OCI-LY3 (cell line): ENCODE data around the gene FBXO42.
"Not testable (repeated sequence)": the region's sequence is repeated elsewhere in the genome, so short reads cannot be mapped to it uniquely, and the experiment has no call there.

ENCODE experiments used
- H2AFZ ChIP-seq: fragments of 200-600, 300-600 bp; shearing (Covaris generic); 2 replicates; pipeline ENCODE4 v1.6.0; 2014; ENCODE audit warnings: antibody characterized with exemption, low read depth, low read length
- H3K27ac ChIP-seq: fragments of 200-600, 300-600 bp; sonication (generic); 2 replicates; pipeline ENCODE4 v1.5.1; 2014; ENCODE audit warnings: mild to moderate bottlenecking, low read length, moderate library complexity, mixed read lengths
- H3K27me3 ChIP-seq: fragments of 200-600, 300-600 bp; sonication (generic); 2 replicates; pipeline ENCODE4 v1.6.1; 2014; ENCODE audit warnings: low read depth, low read length, mixed read lengths
- H3K36me3 ChIP-seq: fragments of 200-600, 300-600 bp; sonication (generic); replicated peaks from 2 replicates; pipeline ENCODE3; 2014; ENCODE audit warnings: low read depth, low read length, mixed read lengths
- H3K4me1 ChIP-seq: fragments of 300-600, 200-600 bp; sonication (generic); 2 replicates; pipeline ENCODE4 v1.6.1; 2014; ENCODE audit warnings: low read length, mixed read lengths
- H3K4me2 ChIP-seq: fragments of 200-600, 300-600 bp; sonication (generic); 2 replicates; pipeline ENCODE4 v1.6.1; 2014; ENCODE audit warnings: low read length, mixed read lengths
- H3K4me3 ChIP-seq: fragments of 300-600, 200-600 bp; sonication (generic); 2 replicates; pipeline ENCODE4 v1.5.1; 2014; ENCODE audit warnings: antibody characterized with exemption, mild to moderate bottlenecking, low read length, moderate library complexity
- H3K79me2 ChIP-seq: fragments of 300-600, 200-600 bp; shearing (Covaris generic); 2 replicates; pipeline ENCODE4 v1.6.1; 2014; ENCODE audit warnings: mild to moderate bottlenecking, low read length, mixed read lengths
- H3K9ac ChIP-seq: fragments of 300-600, 200-600 bp; shearing (Covaris generic); 2 replicates; pipeline ENCODE4 v1.6.0; 2014; ENCODE audit warnings: mild to moderate bottlenecking, low read length, moderate library complexity
- H3K9me3 ChIP-seq: fragments of 200-600, 300-600 bp; shearing (Covaris generic); 2 replicates; pipeline ENCODE4 v1.6.1; 2014; ENCODE audit warnings: low read length, mixed read lengths; ENCODE audit not compliant: insufficient read depth
- H4K20me1 ChIP-seq: fragments of 200-600, 300-600 bp; sonication (generic); 2 replicates; pipeline ENCODE4 v1.6.1; 2016; ENCODE audit warnings: low read length, mixed read lengths; ENCODE audit not compliant: insufficient read depth
- CTCF ChIP-seq: fragments of 200-600, 300-600 bp; sonication (generic); IDR thresholded peaks from 2 replicates; pipeline ENCODE4 v1.5.1; 2014; ENCODE audit warnings: antibody characterized with exemption, low read length, low read depth
- EZH2phosphoT487 ChIP-seq: fragments of 200-600 bp; shearing (Covaris generic); IDR thresholded peaks from 2 replicates; pipeline ENCODE4 v1.6.1; 2018; ENCODE audit warnings: antibody characterized with exemption, mixed run types, low read depth

FBXO42 gene

GRCh38 chr1:16257968-16258367 lies 94.3 kb downstream of the FBXO42 start:
- H3K9ac ChIP-seq, result no peak overlapping the region
- H3K27me3 ChIP-seq, result no peaks in the 10 kb centered on the region
- H3K4me1 ChIP-seq, result no peaks in the 10 kb centered on the region
- TF ChIP-seq EZH2phosphoT487 (no peak), CTCF (no peak)
- H4K20me1 ChIP-seq, result no peaks in the 10 kb centered on the region
- H3K4me3 ChIP-seq, result no peak overlapping the region
- peaks cover 20% of the 10 kb centered on the region for H3K36me3 ChIP-seq
- H3K27ac ChIP-seq, result no peak overlapping the region
- H2AFZ ChIP-seq, result no peak overlapping the region
- no peaks in the 10 kb centered on the region for H3K9me3 ChIP-seq
- no peak overlapping the region for H3K4me2 ChIP-seq
- no peaks in the 10 kb centered on the region for H3K79me2 ChIP-seq

DNA sequence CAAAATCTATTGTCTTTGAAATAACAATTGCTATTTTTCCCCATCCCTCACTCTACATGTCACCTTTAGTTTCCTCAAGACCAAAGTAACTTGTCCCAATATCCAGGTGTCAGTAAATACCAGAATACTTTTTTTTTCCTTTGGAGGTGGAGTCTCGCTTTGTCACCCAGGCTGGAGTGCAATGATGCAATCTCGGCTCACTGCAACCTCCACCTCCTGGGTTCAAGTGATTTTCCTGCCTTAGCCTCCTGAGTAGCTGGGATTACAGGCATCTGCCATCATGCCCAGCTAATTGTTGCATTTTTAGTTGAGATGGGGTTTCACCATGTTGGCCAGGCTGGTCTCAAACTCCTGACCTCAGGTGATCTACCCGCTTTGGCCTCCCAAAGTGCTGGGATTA lies 94.7 kb downstream of the FBXO42 start:
- H4K20me1 ChIP-seq, H3K9ac ChIP-seq, H2AFZ ChIP-seq, H3K27ac ChIP-seq, H3K27me3 ChIP-seq, H3K9me3 ChIP-seq, H3K4me1 ChIP-seq, H3K79me2 ChIP-seq, H3K4me2 ChIP-seq, H3K4me3 ChIP-seq: not testable (repeated sequence)
- H3K36me3 ChIP-seq, result peaks cover 20% of the 10 kb centered on the region

GRCh38 chr1:16256478-16256877 lies 95.8 kb downstream of the FBXO42 start:
- peaks cover 20% of the 10 kb centered on the region for H3K36me3 ChIP-seq
- no peak overlapping the region for H3K4me3 ChIP-seq
- no peaks in the 10 kb centered on the region for H3K79me2 ChIP-seq
- no peaks in the 10 kb centered on the region for H4K20me1 ChIP-seq
- TF ChIP-seq EZH2phosphoT487 (no peak), CTCF (no peak)
- no peak overlapping the region for H2AFZ ChIP-seq
- no peaks in the 10 kb centered on the region for H3K9me3 ChIP-seq
- H3K4me2 ChIP-seq, result no peak overlapping the region
- H3K27me3 ChIP-seq, result no peaks in the 10 kb centered on the region
- no peak overlapping the region for H3K9ac ChIP-seq
- H3K4me1 ChIP-seq, result no peaks in the 10 kb centered on the region
- H3K27ac ChIP-seq, result no peak overlapping the region

- Histone ChIP-seq H3K27me3 (no peaks in the 10 kb centered on the region), H3K36me3 (peaks cover 23% of the 10 kb centered on the region), H3K79me2 (no peaks in the 10 kb centered on the region), H3K4me2 (no peak overlapping the region), H3K4me3 (no peak overlapping the region), H2AFZ (no peak overlapping the region), H4K20me1 (no peaks in the 10 kb centered on the region), H3K4me1 (peaks cover 8% of the 10 kb centered on the region), H3K9me3 (no peaks in the 10 kb centered on the region), H3K9ac (no peak overlapping the region), H3K27ac (no peak overlapping the region)
- TF ChIP-seq CTCF (no peak), EZH2phosphoT487 (no peak)
Measured at GRCh38 chr1:16254263-16254928, 97.9 kb downstream of the FBXO42 start.
